HepG2 (cell line): ENCODE data around the gene TGM2. TPM values are rescaled to one million over a fixed set of nuclear protein-coding genes. Genes with fewer than 3 reads are reported as not detected.

Experiments
- MAFF ChIP-seq: IDR thresholded peaks from 2 replicates; pipeline ENCODE4 v1.6.1; 2011; ENCODE audit warnings: low read depth, low read length, improper control_type of control experiment
- MIER3 ChIP-seq: IDR thresholded peaks from 2 replicates; pipeline ENCODE4 v1.6.1; 2016; ENCODE audit warnings: missing compliant biosample characterization, borderline replicate concordance
- NFIC ChIP-seq: IDR thresholded peaks from 2 replicates; pipeline ENCODE4 v1.6.1; 2012; ENCODE audit warnings: mild to moderate bottlenecking, low read length, inconsistent platforms
- NR2F2 ChIP-seq: IDR thresholded peaks from 2 replicates; pipeline ENCODE4 v1.6.1; 2012; ENCODE audit warnings: low read depth, inconsistent platforms, borderline replicate concordance
- RAD51 ChIP-seq: fragments of 450-650 bp; IDR thresholded peaks from 2 replicates; pipeline ENCODE4 v1.6.1; 2016; ENCODE audit warnings: borderline replicate concordance
- RARA ChIP-seq: IDR thresholded peaks from 2 replicates; pipeline ENCODE4 v1.6.1; 2016; ENCODE audit warnings: missing genetic modification reagents, missing compliant biosample characterization
- ZFP37 ChIP-seq: sonication (generic); formaldehyde crosslinking; IDR thresholded peaks from 2 replicates; pipeline ENCODE4 v1.4.0; 2020; ENCODE audit warnings: missing genetic modification reagents, borderline replicate concordance
- ZNF101 ChIP-seq: sonication (generic); formaldehyde crosslinking; IDR thresholded peaks from 2 replicates; pipeline ENCODE4 v1.4.0; 2020; ENCODE audit warnings: mild to moderate bottlenecking, low read depth, missing genetic modification reagents, borderline replicate concordance
- ZNF274 ChIP-seq: sonication (generic); formaldehyde crosslinking; IDR thresholded peaks from 2 replicates; pipeline ENCODE4 v1.5.1; 2020; ENCODE audit warnings: mild to moderate bottlenecking, missing genetic modification reagents
- ZNF34 ChIP-seq: sonication (generic); formaldehyde crosslinking; IDR thresholded peaks from 2 replicates; pipeline ENCODE4 v1.4.0; 2020; ENCODE audit warnings: mild to moderate bottlenecking, missing genetic modification reagents, borderline replicate concordance
- ZNF629 ChIP-seq: sonication (generic); formaldehyde crosslinking; conservative IDR thresholded peaks from 2 replicates; pipeline ENCODE4 v1.5.0; 2020; ENCODE audit warnings: missing genetic modification reagents
- ZNF747 ChIP-seq: sonication (generic); formaldehyde crosslinking; IDR thresholded peaks from 2 replicates; pipeline ENCODE4 v1.8.1; 2023; ENCODE audit warnings: missing genetic modification reagents, mild to moderate bottlenecking, borderline replicate concordance
- ZNF772 ChIP-seq: sonication (generic); formaldehyde crosslinking; IDR thresholded peaks from 2 replicates; pipeline ENCODE4 v1.5.0; 2020; ENCODE audit warnings: mild to moderate bottlenecking, missing genetic modification reagents
- ZSCAN20 ChIP-seq: sonication (generic); formaldehyde crosslinking; IDR thresholded peaks from 2 replicates; pipeline ENCODE4 v1.4.0; 2020; ENCODE audit warnings: missing genetic modification reagents, mild to moderate bottlenecking, borderline replicate concordance
- polyA plus RNA-seq, 8 experiments: library from polyadenylated mRNA; depleted of rRNA in 3 of 8; stranded (reverse) in 7 of 8; unstranded in 1 of 8; fragments of >200 nt; fragmentation: Illumina TruSeq in 4 of 8; extraction: Trizol in 4 of 8; gene quantifications; 2 replicates each; pipeline versions ENCODE4 v1.2.1 to v1.2.3, GENCODE V29; 2011 to 2016; ENCODE audit warnings: low read depth in 4 of 8, missing spikeins in 1 of 8, mixed read lengths in 1 of 8; ENCODE audit not compliant: insufficient read depth in 1 of 8
- total RNA-seq, 5 experiments: library from RNA; depleted of rRNA; stranded (reverse); fragments of >200 nt; fragmentation: Illumina TruSeq; extraction: Trizol; gene quantifications; 2 replicates each; pipeline ENCODE4 v1.2.3, GENCODE V29; 2016; ENCODE audit warnings: low read depth in 1 of 5
- TF ChIP-seq, protein P1 (sequence below): sonication (generic); formaldehyde crosslinking; IDR thresholded peaks from 2 replicates; pipeline ENCODE4 v1.4.0; 2020; ENCODE audit warnings: mild to moderate bottlenecking, missing genetic modification reagents
- TF ChIP-seq, protein P2 (sequence below): sonication (generic); formaldehyde crosslinking; IDR thresholded peaks from 2 replicates; pipeline ENCODE4 v1.4.0; 2020; ENCODE audit warnings: missing genetic modification reagents, borderline replicate concordance
- TF ChIP-seq, protein P3 (sequence below): sonication (generic); formaldehyde crosslinking; IDR thresholded peaks from 2 replicates; pipeline ENCODE4 v1.4.0; 2020; ENCODE audit warnings: mild to moderate bottlenecking, missing genetic modification reagents

TGM2 gene
- total and polyA plus RNA-seq, 2 of the 13 experiments (the other 11 are each of a cell fraction or from before 2014, with no cell fraction given), result 4.2 to 46.4 TPM

DNA sequence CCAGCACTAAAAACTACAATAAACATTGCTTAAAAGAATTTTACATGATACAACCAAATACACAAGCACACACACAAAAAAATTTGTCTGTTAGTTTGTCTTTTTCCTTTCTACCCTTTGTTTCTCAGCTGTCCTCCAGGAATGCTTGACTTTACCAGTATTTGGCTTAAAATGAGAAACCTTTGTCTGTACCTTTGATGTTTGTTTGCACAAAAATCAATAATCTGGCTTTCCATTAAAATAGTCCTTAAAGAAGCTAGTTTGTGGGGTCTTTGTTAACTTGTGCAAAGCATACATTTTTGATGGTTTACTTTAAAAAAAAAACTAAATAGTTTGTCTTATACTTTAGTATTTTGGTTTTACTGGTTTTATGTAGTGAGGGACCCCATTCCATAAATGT, 82.2 kb downstream of the TGM2 start (continued):
- TF ChIP-seq, protein P1, sequence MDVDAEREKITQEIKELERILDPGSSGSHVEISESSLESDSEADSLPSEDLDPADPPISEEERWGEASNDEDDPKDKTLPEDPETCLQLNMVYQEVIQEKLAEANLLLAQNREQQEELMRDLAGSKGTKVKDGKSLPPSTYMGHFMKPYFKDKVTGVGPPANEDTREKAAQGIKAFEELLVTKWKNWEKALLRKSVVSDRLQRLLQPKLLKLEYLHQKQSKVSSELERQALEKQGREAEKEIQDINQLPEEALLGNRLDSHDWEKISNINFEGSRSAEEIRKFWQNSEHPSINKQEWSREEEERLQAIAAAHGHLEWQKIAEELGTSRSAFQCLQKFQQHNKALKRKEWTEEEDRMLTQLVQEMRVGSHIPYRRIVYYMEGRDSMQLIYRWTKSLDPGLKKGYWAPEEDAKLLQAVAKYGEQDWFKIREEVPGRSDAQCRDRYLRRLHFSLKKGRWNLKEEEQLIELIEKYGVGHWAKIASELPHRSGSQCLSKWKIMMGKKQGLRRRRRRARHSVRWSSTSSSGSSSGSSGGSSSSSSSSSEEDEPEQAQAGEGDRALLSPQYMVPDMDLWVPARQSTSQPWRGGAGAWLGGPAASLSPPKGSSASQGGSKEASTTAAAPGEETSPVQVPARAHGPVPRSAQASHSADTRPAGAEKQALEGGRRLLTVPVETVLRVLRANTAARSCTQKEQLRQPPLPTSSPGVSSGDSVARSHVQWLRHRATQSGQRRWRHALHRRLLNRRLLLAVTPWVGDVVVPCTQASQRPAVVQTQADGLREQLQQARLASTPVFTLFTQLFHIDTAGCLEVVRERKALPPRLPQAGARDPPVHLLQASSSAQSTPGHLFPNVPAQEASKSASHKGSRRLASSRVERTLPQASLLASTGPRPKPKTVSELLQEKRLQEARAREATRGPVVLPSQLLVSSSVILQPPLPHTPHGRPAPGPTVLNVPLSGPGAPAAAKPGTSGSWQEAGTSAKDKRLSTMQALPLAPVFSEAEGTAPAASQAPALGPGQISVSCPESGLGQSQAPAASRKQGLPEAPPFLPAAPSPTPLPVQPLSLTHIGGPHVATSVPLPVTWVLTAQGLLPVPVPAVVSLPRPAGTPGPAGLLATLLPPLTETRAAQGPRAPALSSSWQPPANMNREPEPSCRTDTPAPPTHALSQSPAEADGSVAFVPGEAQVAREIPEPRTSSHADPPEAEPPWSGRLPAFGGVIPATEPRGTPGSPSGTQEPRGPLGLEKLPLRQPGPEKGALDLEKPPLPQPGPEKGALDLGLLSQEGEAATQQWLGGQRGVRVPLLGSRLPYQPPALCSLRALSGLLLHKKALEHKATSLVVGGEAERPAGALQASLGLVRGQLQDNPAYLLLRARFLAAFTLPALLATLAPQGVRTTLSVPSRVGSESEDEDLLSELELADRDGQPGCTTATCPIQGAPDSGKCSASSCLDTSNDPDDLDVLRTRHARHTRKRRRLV (CRISPR knock-in tag), result no peak
- TF ChIP-seq RARA (peak; percentile 93), ZNF772 (CRISPR knock-in tag) (no peak), ZNF629 (no peak), ZSCAN20 (CRISPR knock-in tag) (no peak), RAD51 (no peak), ZNF747 (no peak), NFIC (peak; percentile 95), ZFP37 (CRISPR knock-in tag) (no peak), ZNF34 (CRISPR knock-in tag) (no peak), NR2F2 (peak; percentile 77), MAFF (no peak), ZNF101 (CRISPR knock-in tag) (no peak), MIER3 (peak; percentile 58; the same call in 1 of the 2 replicates), ZNF274 (CRISPR knock-in tag) (no peak)
- TF ChIP-seq, protein P2, sequence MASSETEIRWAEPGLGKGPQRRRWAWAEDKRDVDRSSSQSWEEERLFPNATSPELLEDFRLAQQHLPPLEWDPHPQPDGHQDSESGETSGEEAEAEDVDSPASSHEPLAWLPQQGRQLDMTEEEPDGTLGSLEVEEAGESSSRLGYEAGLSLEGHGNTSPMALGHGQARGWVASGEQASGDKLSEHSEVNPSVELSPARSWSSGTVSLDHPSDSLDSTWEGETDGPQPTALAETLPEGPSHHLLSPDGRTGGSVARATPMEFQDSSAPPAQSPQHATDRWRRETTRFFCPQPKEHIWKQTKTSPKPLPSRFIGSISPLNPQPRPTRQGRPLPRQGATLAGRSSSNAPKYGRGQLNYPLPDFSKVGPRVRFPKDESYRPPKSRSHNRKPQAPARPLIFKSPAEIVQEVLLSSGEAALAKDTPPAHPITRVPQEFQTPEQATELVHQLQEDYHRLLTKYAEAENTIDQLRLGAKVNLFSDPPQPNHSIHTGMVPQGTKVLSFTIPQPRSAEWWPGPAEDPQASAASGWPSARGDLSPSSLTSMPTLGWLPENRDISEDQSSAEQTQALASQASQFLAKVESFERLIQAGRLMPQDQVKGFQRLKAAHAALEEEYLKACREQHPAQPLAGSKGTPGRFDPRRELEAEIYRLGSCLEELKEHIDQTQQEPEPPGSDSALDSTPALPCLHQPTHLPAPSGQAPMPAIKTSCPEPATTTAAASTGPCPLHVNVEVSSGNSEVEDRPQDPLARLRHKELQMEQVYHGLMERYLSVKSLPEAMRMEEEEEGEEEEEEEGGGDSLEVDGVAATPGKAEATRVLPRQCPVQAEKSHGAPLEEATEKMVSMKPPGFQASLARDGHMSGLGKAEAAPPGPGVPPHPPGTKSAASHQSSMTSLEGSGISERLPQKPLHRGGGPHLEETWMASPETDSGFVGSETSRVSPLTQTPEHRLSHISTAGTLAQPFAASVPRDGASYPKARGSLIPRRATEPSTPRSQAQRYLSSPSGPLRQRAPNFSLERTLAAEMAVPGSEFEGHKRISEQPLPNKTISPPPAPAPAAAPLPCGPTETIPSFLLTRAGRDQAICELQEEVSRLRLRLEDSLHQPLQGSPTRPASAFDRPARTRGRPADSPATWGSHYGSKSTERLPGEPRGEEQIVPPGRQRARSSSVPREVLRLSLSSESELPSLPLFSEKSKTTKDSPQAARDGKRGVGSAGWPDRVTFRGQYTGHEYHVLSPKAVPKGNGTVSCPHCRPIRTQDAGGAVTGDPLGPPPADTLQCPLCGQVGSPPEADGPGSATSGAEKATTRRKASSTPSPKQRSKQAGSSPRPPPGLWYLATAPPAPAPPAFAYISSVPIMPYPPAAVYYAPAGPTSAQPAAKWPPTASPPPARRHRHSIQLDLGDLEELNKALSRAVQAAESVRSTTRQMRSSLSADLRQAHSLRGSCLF, result no peak
- TF ChIP-seq, protein P3, sequence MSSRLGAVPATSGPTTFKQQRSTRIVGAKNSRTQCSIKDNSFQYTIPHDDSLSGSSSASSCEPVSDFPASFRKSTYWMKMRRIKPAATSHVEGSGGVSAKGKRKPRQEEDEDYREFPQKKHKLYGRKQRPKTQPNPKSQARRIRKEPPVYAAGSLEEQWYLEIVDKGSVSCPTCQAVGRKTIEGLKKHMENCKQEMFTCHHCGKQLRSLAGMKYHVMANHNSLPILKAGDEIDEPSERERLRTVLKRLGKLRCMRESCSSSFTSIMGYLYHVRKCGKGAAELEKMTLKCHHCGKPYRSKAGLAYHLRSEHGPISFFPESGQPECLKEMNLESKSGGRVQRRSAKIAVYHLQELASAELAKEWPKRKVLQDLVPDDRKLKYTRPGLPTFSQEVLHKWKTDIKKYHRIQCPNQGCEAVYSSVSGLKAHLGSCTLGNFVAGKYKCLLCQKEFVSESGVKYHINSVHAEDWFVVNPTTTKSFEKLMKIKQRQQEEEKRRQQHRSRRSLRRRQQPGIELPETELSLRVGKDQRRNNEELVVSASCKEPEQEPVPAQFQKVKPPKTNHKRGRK, result no peak
